H1 (cell line): Measurements from ENCODE around the gene NUP42. TPM values are rescaled to one million over a fixed set of nuclear protein-coding genes. Genes with fewer than 3 reads are reported as not detected.

Experiments
- CTCF ChIA-PET: fragments of 300-600 bp; sonication (Branson Sonifier 250); formaldehyde crosslinking; loops from one replicate; lab custom pipeline; 2021; ENCODE audit not compliant: partially characterized antibody; lab: Charles Lee
- POLR2A ChIA-PET: fragments of 300-600 bp; sonication (Branson Sonifier 250); formaldehyde crosslinking; loops from one replicate; lab custom pipeline; 2021; ENCODE audit warnings: inconsistent platforms; ENCODE audit not compliant: partially characterized antibody; lab: Charles Lee
- DNase-seq, 2 experiments: peaks; one replicate each; pipeline versions ENCODE4 v3.0.0 to v3.0.0-alpha.2; 2010 to 2022; ENCODE audit warnings: low spot score in 2 of 2, low read depth in 1 of 2, mixed read lengths in 1 of 2
- FAIRE-seq: peaks from 2 replicates; lab custom pipeline; 2011; peaks lifted over from hg19 to GRCh38; lab: Jason Lieb, UNC
- H2AFZ ChIP-seq: 2 replicates; pipeline ENCODE4 v1.8.1; 2012; ENCODE audit warnings: low read length, inconsistent platforms
- H2AK5ac ChIP-seq: 2 replicates; pipeline ENCODE4 v1.6.1; 2013; ENCODE audit warnings: low read depth, low read length
- H2BK120ac ChIP-seq: replicated peaks from 2 replicates; pipeline ENCODE3; 2013; ENCODE audit warnings: low read depth, low read length, inconsistent platforms
- H2BK12ac ChIP-seq: 2 replicates; pipeline ENCODE4 v1.6.1; 2013; ENCODE audit warnings: low read depth, low read length
- H2BK15ac ChIP-seq: 2 replicates; pipeline ENCODE4 v1.6.1; 2013; ENCODE audit warnings: low read length
- H2BK20ac ChIP-seq: 2 replicates; pipeline ENCODE4 v1.6.1; 2013; ENCODE audit warnings: low read length
- H2BK5ac ChIP-seq: 2 replicates; pipeline ENCODE4 v1.6.1; 2013; ENCODE audit warnings: low read depth, low read length
- H3K14ac ChIP-seq: 2 replicates; pipeline ENCODE4 v1.6.1; 2013; ENCODE audit warnings: inconsistent platforms; ENCODE audit not compliant: insufficient read length
- H3K18ac ChIP-seq: 2 replicates; pipeline ENCODE4 v1.6.1; 2013; ENCODE audit warnings: low read length; ENCODE audit errors: extremely low read depth
- H3K23ac ChIP-seq: 2 replicates; pipeline ENCODE4 v1.6.1; 2013; ENCODE audit warnings: inconsistent platforms; ENCODE audit not compliant: insufficient read length
- H3K23me2 ChIP-seq: 2 replicates; pipeline ENCODE4 v1.6.1; 2013; ENCODE audit warnings: low read depth, low read length
- H3K27ac ChIP-seq: 2 replicates; pipeline ENCODE4 v1.6.1; 2011; ENCODE audit warnings: low read depth, low read length, inconsistent platforms
- H3K27me3 ChIP-seq, 4 experiments: replicated peaks in 1 of 4; 1 replicate in 1 of 4; 2 replicates in 3 of 4; pipeline versions ENCODE4 v1.6.1 to v1.8.1; 2011 to 2013; ENCODE audit warnings: low read length in 3 of 4, mild to moderate bottlenecking in 3 of 4, inconsistent platforms in 2 of 4, mixed read lengths in 2 of 4, moderate library complexity in 1 of 4; ENCODE audit not compliant: control insufficient read depth in 3 of 4, insufficient read depth in 3 of 4; ENCODE audit errors: extremely low read depth in 1 of 4
- H3K36me3 ChIP-seq, 4 experiments: 2 replicates each; pipeline versions ENCODE4 v1.6.1 to v1.8.1; 2011 to 2013; ENCODE audit warnings: mild to moderate bottlenecking in 4 of 4, low read length in 3 of 4, moderate library complexity in 2 of 4, control low read depth in 1 of 4, inconsistent platforms in 1 of 4; ENCODE audit not compliant: insufficient read depth in 4 of 4, control insufficient read depth in 2 of 4
- H3K4ac ChIP-seq: replicated peaks from 2 replicates; pipeline ENCODE3; 2013; ENCODE audit warnings: low read length, low read depth, mixed read lengths, inconsistent platforms; ENCODE audit not compliant: insufficient read length
- H3K4me1 ChIP-seq, 4 experiments: replicated peaks in 1 of 4; 1 replicate in 1 of 4; 2 replicates in 3 of 4; pipeline versions ENCODE4 v1.6.1 to v1.8.1; 2011 to 2013; ENCODE audit warnings: low read length in 3 of 4, inconsistent platforms in 2 of 4, mixed read lengths in 1 of 4; ENCODE audit not compliant: insufficient read depth in 4 of 4, control insufficient read depth in 3 of 4
- H3K4me2 ChIP-seq, 2 experiments: 2 replicates each; pipeline versions ENCODE4 v1.6.1 to v1.8.1; 2011 to 2013; ENCODE audit warnings: low read depth in 2 of 2, low read length in 2 of 2, control low read depth in 1 of 2, inconsistent platforms in 1 of 2, mild to moderate bottlenecking in 1 of 2; ENCODE audit not compliant: insufficient read depth in 1 of 2
- H3K4me3 ChIP-seq, 4 experiments: fragments of 200-600, 300-600 bp in 1 of 4; sonication (generic), shearing (Covaris generic), sonication (Bioruptor Twin) in 1 of 4; 2 replicates each; pipeline versions ENCODE4 v1.5.1 to v1.8.1; 2011 to 2016; ENCODE audit warnings: low read length in 4 of 4, low read depth in 3 of 4, control low read depth in 2 of 4, inconsistent platforms in 2 of 4, mild to moderate bottlenecking in 2 of 4, mixed read lengths in 1 of 4, moderate library complexity in 1 of 4; ENCODE audit not compliant: insufficient read depth in 2 of 4; ENCODE audit errors: extremely low read depth in 1 of 4
- H3K56ac ChIP-seq: replicated peaks from 2 replicates; pipeline ENCODE3; 2013; ENCODE audit warnings: low read depth, mild to moderate bottlenecking, mixed read lengths, low read length, inconsistent platforms; ENCODE audit not compliant: insufficient read length
- H3K79me1 ChIP-seq: 2 replicates; pipeline ENCODE4 v1.6.1; 2013; ENCODE audit warnings: low read depth, low read length, control low read depth
- H3K79me2 ChIP-seq, 2 experiments: 2 replicates each; pipeline versions ENCODE4 v1.6.1 to v1.8.1; 2012 to 2013; ENCODE audit warnings: low read length in 2 of 2, mild to moderate bottlenecking in 2 of 2, inconsistent platforms in 1 of 2; ENCODE audit not compliant: insufficient read depth in 2 of 2, control insufficient read depth in 1 of 2
- H3K9ac ChIP-seq, 4 experiments: replicated peaks in 1 of 4; 1 replicate in 1 of 4; 2 replicates in 3 of 4; pipeline versions ENCODE4 v1.6.1 to v1.8.1; 2011 to 2013; ENCODE audit warnings: low read depth in 3 of 4, low read length in 3 of 4, control low read depth in 2 of 4, mild to moderate bottlenecking in 2 of 4, moderate library complexity in 2 of 4, inconsistent platforms in 1 of 4; ENCODE audit errors: extremely low read depth in 1 of 4
- H3K9me3 ChIP-seq, 2 experiments: 2 replicates each; pipeline versions ENCODE4 v1.6.1 to v1.8.1; 2012 to 2013; ENCODE audit warnings: mild to moderate bottlenecking in 2 of 2, moderate library complexity in 2 of 2, control low read depth in 1 of 2, inconsistent platforms in 1 of 2, low read depth in 1 of 2, low read length in 1 of 2, mixed read lengths in 1 of 2; ENCODE audit not compliant: insufficient read depth in 2 of 2
- H4K20me1 ChIP-seq, 2 experiments: replicated peaks in 1 of 2; 2 replicates each; pipeline versions ENCODE3 to v1.8.1; 2011 to 2013; ENCODE audit warnings: inconsistent platforms in 2 of 2, low read length in 2 of 2, mild to moderate bottlenecking in 1 of 2; ENCODE audit not compliant: insufficient read depth in 2 of 2, control insufficient read depth in 1 of 2
- H4K5ac ChIP-seq: 2 replicates; pipeline ENCODE4 v1.6.1; 2013; ENCODE audit warnings: low read length, low read depth, mixed read lengths, inconsistent platforms; ENCODE audit not compliant: insufficient read length
- H4K8ac ChIP-seq: 2 replicates; pipeline ENCODE4 v1.8.0; 2013; ENCODE audit warnings: mild to moderate bottlenecking, moderate library complexity, low read length, inconsistent platforms; ENCODE audit not compliant: insufficient read depth; ENCODE audit errors: extremely low read depth
- H4K91ac ChIP-seq: replicated peaks from 2 replicates; pipeline ENCODE3; 2013; ENCODE audit warnings: low read length, mixed read lengths, inconsistent platforms; ENCODE audit not compliant: insufficient read length
- CEBPB ChIP-seq: IDR thresholded peaks from 2 replicates; pipeline ENCODE4 v1.6.1; 2012; ENCODE audit warnings: low read depth, low read length
- CTBP2 ChIP-seq: IDR thresholded peaks from 2 replicates; pipeline ENCODE4 v1.7.0; 2011; ENCODE audit warnings: borderline replicate concordance, mild to moderate bottlenecking, moderate library complexity, mixed read lengths, low read length; ENCODE audit not compliant: insufficient read depth, insufficient read length
- POU5F1 ChIP-seq: IDR thresholded peaks from 2 replicates; pipeline ENCODE4 v1.6.1; 2011; ENCODE audit warnings: low read depth, mild to moderate bottlenecking, low read length, moderate library complexity
- RXRA ChIP-seq: IDR thresholded peaks from 2 replicates; pipeline ENCODE4 v1.6.1; 2011; ENCODE audit warnings: low read depth, mild to moderate bottlenecking, low read length, moderate library complexity; ENCODE audit not compliant: insufficient read depth
- TBP ChIP-seq: IDR thresholded peaks from 2 replicates; pipeline ENCODE4 v1.6.1; 2011; ENCODE audit warnings: low read depth, low read length, improper control_type of control experiment
- YY1 ChIP-seq: IDR thresholded peaks from 2 replicates; pipeline ENCODE4 v1.6.1; 2011; ENCODE audit warnings: low read depth, mild to moderate bottlenecking, low read length
- WGBS, 2 experiments: shearing (Covaris generic) in 1 of 2; methylation state at CpG; one replicate each; pipeline versions ENCODE4 v1.1.6 to v1.1.7; 2013 to 2015; ENCODE audit warnings: low lambda C conversion rate in 2 of 2, mixed read lengths in 2 of 2, inconsistent platforms in 1 of 2, low coverage in 1 of 2, missing lambda C conversion rate in 1 of 2; ENCODE audit not compliant: insufficient replicate concordance in 2 of 2, insufficient coverage in 1 of 2, insufficient read length in 1 of 2; ENCODE audit errors: extremely low coverage in 1 of 2, missing lambda C conversion rate in 1 of 2; 5-methylcytosine and 5-hydroxymethylcytosine counted together
- long read RNA-seq, 2 experiments: library from RNA in 1 of 2; library from capped mRNA in 1 of 2; stranded (forward); transcript quantifications; one replicate each; pipeline ENCODE4 v2.0.0, GENCODE V29; 2021; ENCODE audit warnings: inconsistent platforms in 1 of 2
- polyA minus RNA-seq, 3 experiments: library from RNA; depleted of rRNA, polyadenylated mRNA; stranded (reverse); fragments of >200 nt; gene quantifications; 1 replicate in 2 of 3; 2 replicates in 1 of 3; pipeline ENCODE4 v1.2.3, GENCODE V29; 2011
- polyA plus RNA-seq, 7 experiments: library from polyadenylated mRNA; depleted of rRNA in 3 of 7; stranded (reverse) in 5 of 7; unstranded in 2 of 7; fragments of >200 nt in 5 of 7; fragments of 200-250 nt in 2 of 7; gene quantifications; 1 replicate in 5 of 7; 2 replicates in 1 of 7; 4 replicates in 1 of 7; pipeline versions ENCODE4 v1.2.1 to v1.2.3, GENCODE V29; 2011 to 2013; ENCODE audit warnings: missing spikeins in 2 of 7, mixed read lengths in 2 of 7
- total RNA-seq: library from RNA; stranded (reverse); fragmentation: NEBNext Ultra II Directional; extraction: Animal tissue kit (Norgen Biotek cat#: 25700); gene quantifications from 2 replicates; pipeline ENCODE4 v1.2.1, GENCODE V29; 2021

Gene NUP42
- 27.8 and 31.8 TPM in 2 replicates for total RNA-seq
- polyA plus RNA-seq (2011; rRNA removed): 25.0 and 41.2 TPM in 2 replicates
- 27.4 TPM for polyA plus RNA-seq (2011; cell fraction: cytosol; rRNA removed)
- polyA plus RNA-seq (2011; cell fraction: nucleus; rRNA removed): 38.5 TPM
- polyA plus RNA-seq (2012, experiment 1 of 2): 30.0 to 35.3 TPM (median 33.6 TPM) in 4 replicates
- polyA plus RNA-seq (2012, experiment 2 of 2): 10.1 TPM
- polyA plus RNA-seq (2013, experiment 1 of 2): 21.7 TPM
- 22.1 TPM for polyA plus RNA-seq (2013, experiment 2 of 2)
- 22.2 and 29.8 TPM in 2 replicates for polyA minus RNA-seq (2011; rRNA and poly(A)+ RNA removed)
- polyA minus RNA-seq (2011; cell fraction: cytosol; rRNA and poly(A)+ RNA removed): 16.6 TPM
- polyA minus RNA-seq (2011; cell fraction: nucleus; rRNA and poly(A)+ RNA removed): 21.3 TPM
- long read RNA-seq, experiment 1, transcript NUPL2-201 (7 exons, 1,795 nt): major isoform, 15 of 29 reads
- long read RNA-seq, experiment 1, partial matches to known transcripts: 4 of 29 reads
- long read RNA-seq, experiment 1, other reads (novel, unspliced or antisense): 8 of 29 reads
- long read RNA-seq, experiment 2, transcript NUPL2-201 (7 exons, 1,795 nt): major isoform, 32 of 41 reads
- long read RNA-seq, experiment 2, partial matches to known transcripts: 3 of 41 reads
- long read RNA-seq, experiment 2, other reads (novel, unspliced or antisense): 4 of 41 reads

- 1% methylated on average over 63 of the region's 63 CpGs; no CpG with 5 or more reads in 1 of the 2 experiments for WGBS, 2 experiments
- Histone ChIP-seq H3K27me3 (no peaks in the 10 kb centered on the region), H3K18ac (peak within 1 kb of the TSS; percentile 71; the same call in 1 of the 2 replicates), H2BK12ac (peak within 1 kb of the TSS; percentile 51; the same call in 1 of the 2 replicates), H2BK15ac (no peak within 1 kb of the TSS), H3K4ac (peak within 1 kb of the TSS; percentile 33), H4K91ac (peak within 1 kb of the TSS; percentile 88), H3K23me2 (peaks cover 5% of the 10 kb centered on the region; the same call in 1 of the 2 replicates), H3K36me3 (peaks cover 0 to 20% (median 9%) of the 10 kb centered on the region in 4 experiments; a peak in 4 of 8 replicates), H3K14ac (no peak within 1 kb of the TSS), H4K5ac (peak within 1 kb of the TSS; percentile 82), H2BK5ac (peak within 1 kb of the TSS; percentile 93), H3K23ac (no peak within 1 kb of the TSS), H3K9ac (peak within 1 kb of the TSS; percentile 75 to 92 (median 88)), H3K79me2 (peaks cover 0 to 34% of the 10 kb centered on the region in 2 experiments; a peak in 2 of 4 replicates), H3K4me3 (peak within 1 kb of the TSS; percentile 69 to 96 (median 84)), H3K79me1 (peaks cover 9% of the 10 kb centered on the region; the same call in 1 of the 2 replicates), H2AK5ac (no peak within 1 kb of the TSS), H3K27ac (peak within 1 kb of the TSS; percentile 88), H3K4me2 (peak within 1 kb of the TSS; percentile 77), H3K4me1 (peaks cover 0 to 3% (median under 1%) of the 10 kb centered on the region in 4 experiments; a peak in 2 of 7 replicates), H2AFZ (peak within 1 kb of the TSS; percentile 95), H4K8ac (peak within 1 kb of the TSS; percentile 99; the same call in 1 of the 2 replicates), H2BK20ac (no peak within 1 kb of the TSS), H2BK120ac (no peak within 1 kb of the TSS), H4K20me1 (no peaks in the 10 kb centered on the region), H3K56ac (peak within 1 kb of the TSS; percentile 80), H3K9me3 (no peaks in the 10 kb centered on the region)
- POLR2A ChIA-PET: interaction anchor here (0.7 to 2.8 kb wide), 7 partner anchors 9 to 76 kb away, joined by 3 to 12 read pairs (median 5); partner anchors contain the start of gene KLHL7
- CTCF ChIA-PET: interaction anchor here (1.4 to 1.6 kb wide), 3 partner anchors 80 to 98 kb away, joined by 3 to 5 read pairs (median 3); no protein-coding TSS in a partner anchor
- DNase-seq: peak; percentile 98 to 99
- peak; percentile 99 for FAIRE-seq
- peak; percentile 91 for TF ChIP-seq TBP
- TF ChIP-seq POU5F1: no peak
- no peak for TF ChIP-seq RXRA
- TF ChIP-seq YY1: peak; percentile 65; the same call in 1 of the 2 replicates
- 0 out of 2 replicates have a peak, but pooled peaks have one; percentile 35 for TF ChIP-seq CEBPB
- TF ChIP-seq CTBP2: no peak
Observed at GRCh38 chr7:23181684-23182553, at the start of gene NUP42. NUP42 (plus strand) TSS chr7:23182048; CDS start chr7:23182086, 38 bp downstream.
